ENCODE data around the gene FAM111A.

The FAM111A gene

GRCh38 chr11:59164028-59164427 is 21.4 kb downstream of the FAM111A start:
- no peak overlapping the region for H3K9ac ChIP-seq (ENCODE audit: low read depth, low read length, poor library complexity, severe bottlenecking)
- no peaks in the 10 kb centered on the region for H3K4me1 ChIP-seq (ENCODE audit: insufficient read depth, low read length, poor library complexity, severe bottlenecking)
- no peak overlapping the region for H2AFZ ChIP-seq (ENCODE audit: low read length)
- TF ChIP-seq EZH2phosphoT487 (IDR thresholded peaks at IDR 0.05; ENCODE audit: borderline replicate concordance) (no peak), CTCF (conservative IDR thresholded peaks at IDR 0.05; ENCODE audit: low read length) (no peak)
- no peak overlapping the region for H3K4me2 ChIP-seq (ENCODE audit: low read depth, low read length, poor library complexity, severe bottlenecking)
- no peaks in the 10 kb centered on the region for H3K36me3 ChIP-seq (ENCODE audit: insufficient read depth, low read length)
- H3K27me3 ChIP-seq (ENCODE audit: insufficient read depth, low read length, poor library complexity, severe bottlenecking): no peaks in the 10 kb centered on the region
- no peaks in the 10 kb centered on the region for H3K79me2 ChIP-seq (ENCODE audit: insufficient read depth, low read length)
- H3K9me2 ChIP-seq (replicated peaks; ENCODE audit: low read depth, low read length): no peaks in the 10 kb centered on the region
- no peaks in the 10 kb centered on the region for H4K20me1 ChIP-seq (ENCODE audit: insufficient read depth, low read length, poor library complexity, severe bottlenecking)
- no peak overlapping the region for H3K4me3 ChIP-seq (ENCODE audit: low read length, poor library complexity, severe bottlenecking)
- H3K9me3 ChIP-seq (ENCODE audit: insufficient read depth, low read depth, low read length): no peaks in the 10 kb centered on the region
- H3F3A ChIP-seq (ENCODE audit: low read depth): no peaks in the 10 kb centered on the region

- peak within 1 kb of the TSS; percentile 95 for H3K4me2 ChIP-seq (ENCODE audit: low read depth, low read length, poor library complexity, severe bottlenecking)
- TF ChIP-seq CTCF (conservative IDR thresholded peaks at IDR 0.05; ENCODE audit: low read length) (peak; percentile 71), EZH2phosphoT487 (IDR thresholded peaks at IDR 0.05; ENCODE audit: borderline replicate concordance) (no peak)
- peaks cover 9% of the 10 kb centered on the region for H3K4me1 ChIP-seq (ENCODE audit: insufficient read depth, low read length, poor library complexity, severe bottlenecking)
- no peaks in the 10 kb centered on the region for H3F3A ChIP-seq (ENCODE audit: low read depth)
- H3K9me2 ChIP-seq (replicated peaks; ENCODE audit: low read depth, low read length): no peaks in the 10 kb centered on the region
- H3K9ac ChIP-seq (ENCODE audit: low read depth, low read length, poor library complexity, severe bottlenecking): peak within 1 kb of the TSS; percentile 75
- peaks cover 4% of the 10 kb centered on the region for H4K20me1 ChIP-seq (ENCODE audit: insufficient read depth, low read length, poor library complexity, severe bottlenecking)
- peaks cover 5% of the 10 kb centered on the region for H3K27me3 ChIP-seq (ENCODE audit: insufficient read depth, low read length, poor library complexity, severe bottlenecking)
- H2AFZ ChIP-seq (ENCODE audit: low read length): peak within 1 kb of the TSS; percentile 98
- no peaks in the 10 kb centered on the region for H3K36me3 ChIP-seq (ENCODE audit: insufficient read depth, low read length)
- peak within 1 kb of the TSS; percentile 88 for H3K4me3 ChIP-seq (ENCODE audit: low read length, poor library complexity, severe bottlenecking)
- no peaks in the 10 kb centered on the region for H3K9me3 ChIP-seq (ENCODE audit: insufficient read depth, low read depth, low read length)
- H3K79me2 ChIP-seq (ENCODE audit: insufficient read depth, low read length): no peaks in the 10 kb centered on the region; the same call in 1 of the 2 replicates
These were observed 29.1 kb downstream of the FAM111A start, which contains the start of gene DTX4 for GRCh38 chr11:59171508-59172322. Gene DTX4 (plus strand): TSS chr11:59172132. CDS start chr11:59172596, 464 bp downstream.

GRCh38 chr11:59172345-59173079 is 29.9 kb downstream of the FAM111A start:
- H3K36me3 ChIP-seq (ENCODE audit: insufficient read depth, low read length): no peaks in the 10 kb centered on the region
- H3K27me3 ChIP-seq (ENCODE audit: insufficient read depth, low read length, poor library complexity, severe bottlenecking): peaks cover 5% of the 10 kb centered on the region
- H4K20me1 ChIP-seq (ENCODE audit: insufficient read depth, low read length, poor library complexity, severe bottlenecking): peaks cover 4% of the 10 kb centered on the region
- no peaks in the 10 kb centered on the region for H3K9me2 ChIP-seq (replicated peaks; ENCODE audit: low read depth, low read length)
- peak overlapping the region; percentile 95 for H3K4me2 ChIP-seq (ENCODE audit: low read depth, low read length, poor library complexity, severe bottlenecking)
- peak overlapping the region; percentile 98; the same call in 1 of the 2 replicates for H2AFZ ChIP-seq (ENCODE audit: low read length)
- H3K4me3 ChIP-seq (ENCODE audit: low read length, poor library complexity, severe bottlenecking): peak overlapping the region; percentile 88
- no peaks in the 10 kb centered on the region for H3K9me3 ChIP-seq (ENCODE audit: insufficient read depth, low read depth, low read length)
- no peak for TF ChIP-seq CTCF (conservative IDR thresholded peaks at IDR 0.05; ENCODE audit: low read length)
- no peak for TF ChIP-seq EZH2phosphoT487 (IDR thresholded peaks at IDR 0.05; ENCODE audit: borderline replicate concordance)
- no peaks in the 10 kb centered on the region for H3F3A ChIP-seq (ENCODE audit: low read depth)
- H3K4me1 ChIP-seq (ENCODE audit: insufficient read depth, low read length, poor library complexity, severe bottlenecking): peaks cover 9% of the 10 kb centered on the region
- no peaks in the 10 kb centered on the region; the same call in 1 of the 2 replicates for H3K79me2 ChIP-seq (ENCODE audit: insufficient read depth, low read length)
- H3K9ac ChIP-seq (ENCODE audit: low read depth, low read length, poor library complexity, severe bottlenecking): peak overlapping the region; percentile 75
